ENCODE data around the gene SYCP3. TPM values are rescaled to one million over a fixed set of nuclear protein-coding genes. Genes with fewer than 3 reads are reported as not detected.
A peak's percentile ranks its signal among the peaks of the same experiment; 100 is the strongest.

The SYCP3 gene
- total and polyA plus RNA-seq, 2 donors (not counting 1 experiment from before 2014, with no cell fraction given), result 0.02 to 0.17 TPM

- Histone ChIP-seq H3K4me2 (ENCODE audit: extremely low read depth, insufficient read depth, low read length) (no peak overlapping the region), H2AFZ (ENCODE audit: low read length) (no peak overlapping the region), H3K27me3 (ENCODE audit: control insufficient read depth, insufficient read depth, low read length) (no peaks in the 10 kb centered on the region), H3K9ac (ENCODE audit: insufficient read depth, low read length) (no peak overlapping the region), H4K20me1 (ENCODE audit: control insufficient read depth, extremely low read depth, insufficient read depth, low read length) (no peaks in the 10 kb centered on the region), H3K4me3 (replicated peaks in 1 of 4; ENCODE audit: control extremely low read depth in 1 of 4, insufficient read depth in 1 of 4, low read depth in 3 of 4, low read length in 4 of 4) (no peak overlapping the region), H3K4me1 (ENCODE audit: control insufficient read depth, extremely low read depth, insufficient read depth, low read length) (peaks cover 7% of the 10 kb centered on the region), H3K9me3 (ENCODE audit: control insufficient read depth, insufficient read depth, low read depth, low read length) (no peaks in the 10 kb centered on the region), H3K36me3 (ENCODE audit: control insufficient read depth, insufficient read depth, low read length) (peaks cover 1% of the 10 kb centered on the region), H3K27ac (ENCODE audit: insufficient read depth, low read length) (no peak overlapping the region), H3K79me2 (ENCODE audit: control insufficient read depth, insufficient read depth, low read length) (no peaks in the 10 kb centered on the region)
- peak in 1 of 2 donors; percentile 9 for DNase-seq (ENCODE audit: low read depth in 2 of 2)
- no peak for TF ChIP-seq CTCF (conservative IDR thresholded peaks at IDR 0.05 in 1 of 2, IDR thresholded peaks at IDR 0.05 in 1 of 2; ENCODE audit: low read depth in 1 of 2, low read length in 2 of 2)
- no peak for TF ChIP-seq EZH2 (IDR thresholded peaks at IDR 0.05; ENCODE audit: low read length, missing control alignments)
These were observed 42.6 kb upstream of the SYCP3 start for GRCh38 chr12:101781834-101782233.

GRCh38 chr12:101780599-101780998 is 41.3 kb upstream of the SYCP3 start:
- Histone ChIP-seq H3K27ac (ENCODE audit: insufficient read depth, low read length) (no peak overlapping the region), H3K79me2 (ENCODE audit: control insufficient read depth, insufficient read depth, low read length) (no peaks in the 10 kb centered on the region), H4K20me1 (ENCODE audit: control insufficient read depth, extremely low read depth, insufficient read depth, low read length) (no peaks in the 10 kb centered on the region), H3K4me3 (replicated peaks in 1 of 4; ENCODE audit: control extremely low read depth in 1 of 4, insufficient read depth in 1 of 4, low read depth in 3 of 4, low read length in 4 of 4) (no peak overlapping the region), H3K9ac (ENCODE audit: insufficient read depth, low read length) (no peak overlapping the region), H3K4me2 (ENCODE audit: extremely low read depth, insufficient read depth, low read length) (no peak overlapping the region), H2AFZ (ENCODE audit: low read length) (no peak overlapping the region), H3K4me1 (ENCODE audit: control insufficient read depth, extremely low read depth, insufficient read depth, low read length) (peaks cover 7% of the 10 kb centered on the region), H3K36me3 (ENCODE audit: control insufficient read depth, insufficient read depth, low read length) (peaks cover 1% of the 10 kb centered on the region), H3K27me3 (ENCODE audit: control insufficient read depth, insufficient read depth, low read length) (no peaks in the 10 kb centered on the region), H3K9me3 (ENCODE audit: control insufficient read depth, insufficient read depth, low read depth, low read length) (no peaks in the 10 kb centered on the region)
- TF ChIP-seq EZH2 (IDR thresholded peaks at IDR 0.05; ENCODE audit: low read length, missing control alignments) (no peak), CTCF (conservative IDR thresholded peaks at IDR 0.05 in 1 of 2, IDR thresholded peaks at IDR 0.05 in 1 of 2; ENCODE audit: low read depth in 1 of 2, low read length in 2 of 2) (no peak)
- DNase-seq (ENCODE audit: low read depth in 2 of 2), result no peak

DNA sequence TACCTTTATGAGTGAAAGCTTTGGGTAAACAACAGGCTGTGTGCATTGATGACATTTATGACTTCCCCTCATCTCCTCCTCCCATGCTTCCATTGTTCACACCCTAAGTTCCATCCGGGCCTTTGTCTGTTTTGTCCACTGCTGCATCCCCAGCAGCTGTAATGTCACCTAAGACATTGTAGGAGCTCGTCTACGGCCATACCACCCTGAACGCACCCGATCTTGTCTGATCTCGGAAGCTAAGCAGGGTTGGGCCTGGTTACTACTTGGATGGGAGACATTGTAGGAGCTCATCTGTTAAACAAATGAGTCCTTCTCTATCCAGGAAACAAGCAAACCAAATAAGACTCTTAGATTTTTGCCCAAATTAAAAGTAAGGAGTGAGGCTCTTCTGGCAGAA is 40.4 kb upstream of the SYCP3 start:
- TF ChIP-seq CTCF (conservative IDR thresholded peaks at IDR 0.05 in 1 of 2, IDR thresholded peaks at IDR 0.05 in 1 of 2; ENCODE audit: low read depth in 1 of 2, low read length in 2 of 2) (no peak), EZH2 (IDR thresholded peaks at IDR 0.05; ENCODE audit: low read length, missing control alignments) (no peak)
- no peaks in the 10 kb centered on the region for H4K20me1 ChIP-seq (ENCODE audit: control insufficient read depth, extremely low read depth, insufficient read depth, low read length)
- no peak overlapping the region for H3K4me3 ChIP-seq (replicated peaks in 1 of 4; ENCODE audit: control extremely low read depth in 1 of 4, insufficient read depth in 1 of 4, low read depth in 3 of 4, low read length in 4 of 4)
- no peak overlapping the region for H3K27ac ChIP-seq (ENCODE audit: insufficient read depth, low read length)
- no peak overlapping the region for H3K9ac ChIP-seq (ENCODE audit: insufficient read depth, low read length)
- H3K4me1 ChIP-seq (ENCODE audit: control insufficient read depth, extremely low read depth, insufficient read depth, low read length), result peaks cover 7% of the 10 kb centered on the region
- H2AFZ ChIP-seq (ENCODE audit: low read length), result no peak overlapping the region
- H3K27me3 ChIP-seq (ENCODE audit: control insufficient read depth, insufficient read depth, low read length), result no peaks in the 10 kb centered on the region
- DNase-seq (ENCODE audit: low read depth in 2 of 2), result no peak
- H3K79me2 ChIP-seq (ENCODE audit: control insufficient read depth, insufficient read depth, low read length), result no peaks in the 10 kb centered on the region
- H3K36me3 ChIP-seq (ENCODE audit: control insufficient read depth, insufficient read depth, low read length), result peaks cover 1% of the 10 kb centered on the region
- H3K4me2 ChIP-seq (ENCODE audit: extremely low read depth, insufficient read depth, low read length), result no peak overlapping the region
- H3K9me3 ChIP-seq (ENCODE audit: control insufficient read depth, insufficient read depth, low read depth, low read length), result no peaks in the 10 kb centered on the region
